Measurements from ENCODE around the gene CREB3. TPM values are rescaled to one million over a fixed set of nuclear protein-coding genes. Genes with fewer than 3 reads are reported as not detected.

Gene CREB3
- total RNA-seq, 1 donor from 2014 or later = 39.9 TPM

DNA sequence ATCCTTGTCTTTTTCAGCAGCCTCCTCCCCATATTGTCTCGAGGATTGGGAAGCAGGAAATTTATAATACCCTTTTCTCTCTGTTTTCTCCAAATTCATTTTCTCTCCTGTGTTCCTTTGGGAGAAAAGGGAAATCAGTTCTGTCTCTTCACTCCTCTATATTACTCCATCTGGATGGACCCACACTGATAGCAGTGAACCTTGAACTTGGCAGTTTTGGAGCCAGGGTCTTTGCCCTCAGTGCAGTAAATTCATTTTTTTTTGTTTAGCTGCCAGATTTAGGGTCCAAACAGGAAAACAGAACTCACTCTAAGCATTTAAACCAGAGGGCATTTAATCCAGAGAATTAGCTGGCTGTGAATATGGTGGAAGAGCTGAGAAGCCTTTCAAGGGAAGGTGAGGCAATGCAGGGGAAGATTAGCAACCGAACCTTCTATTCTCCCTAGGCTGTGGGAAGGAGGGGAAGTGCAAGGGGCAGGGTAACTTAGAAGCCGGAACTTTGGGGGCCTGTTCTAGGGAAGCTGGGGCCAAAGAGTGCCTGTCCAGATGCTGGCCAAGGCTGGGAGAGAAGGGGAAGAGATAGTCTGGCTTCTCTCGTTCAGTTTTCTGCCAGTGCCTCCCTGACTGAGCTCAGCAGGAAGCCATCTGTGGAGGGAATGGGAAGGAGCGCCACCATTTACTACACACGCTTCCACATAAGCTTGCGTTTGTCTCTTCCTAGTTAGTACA lies 42.6 kb downstream of the CREB3 start:
- peak in 1 of 2 donors; percentile 56 for DNase-seq (ENCODE audit: low read depth in 2 of 2)

DNA sequence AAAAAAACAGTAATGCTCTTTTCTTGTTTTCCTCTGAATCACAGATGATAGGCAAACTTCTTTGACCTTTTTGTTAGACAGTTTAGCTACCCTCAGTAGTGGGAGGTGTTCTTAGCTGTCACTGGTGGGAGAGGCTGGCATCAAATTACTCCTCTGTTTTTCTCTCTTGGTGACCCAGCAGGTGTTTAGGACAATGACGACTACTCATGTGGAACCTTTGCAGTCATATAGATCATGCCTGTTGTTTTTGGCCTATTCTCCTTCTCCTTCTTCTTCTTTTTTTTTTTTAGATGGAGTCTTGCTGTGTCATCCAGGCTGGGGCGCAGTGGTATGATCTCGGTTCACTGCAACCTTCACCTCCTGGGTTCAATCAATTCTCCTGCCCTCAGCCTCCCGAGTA lies 43.6 kb downstream of the CREB3 start:
- no peak for DNase-seq (ENCODE audit: low read depth in 2 of 2)

DNA sequence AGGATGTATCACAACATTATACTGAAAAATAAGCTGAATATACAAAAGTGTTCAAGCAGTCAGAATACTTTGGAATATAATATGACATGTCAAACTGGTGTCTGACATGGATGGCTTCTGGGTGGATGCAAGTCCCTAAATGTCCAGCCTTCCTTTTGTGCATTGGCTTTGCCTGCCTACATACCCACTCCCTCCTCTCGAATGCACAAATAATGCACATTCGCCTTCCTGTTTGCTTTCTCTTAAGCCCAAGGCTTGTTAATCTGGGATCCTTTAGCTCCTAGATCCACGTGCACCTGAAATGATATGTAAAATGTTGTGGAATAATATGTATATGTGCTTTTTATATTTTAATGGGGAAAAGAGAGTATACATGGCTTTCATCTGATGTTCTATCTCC lies 46.0 kb downstream of the CREB3 start:
- no peak for DNase-seq (ENCODE audit: low read depth in 2 of 2)

- DNase-seq (ENCODE audit: low read depth in 2 of 2) = no peak
Observed at GRCh38 chr9:35781066-35781465, 48.6 kb downstream of the CREB3 start.

GRCh38 chr9:35783418-35783817 lies 51.0 kb downstream of the CREB3 start:
- DNase-seq (ENCODE audit: low read depth in 2 of 2) = no peak

Other genes with a start within 250 kb of the CREB3 start
- gene RUSC2, start 242.6 kb upstream of the CREB3 start, total RNA-seq = 7.8 and 11.1 TPM in 2 replicates
- 3.1 and 5.8 TPM in 2 replicates for gene TESK1, start 127.4 kb upstream of the CREB3 start, total RNA-seq
- gene CD72, start 114.3 kb upstream of the CREB3 start, total RNA-seq = 0.13 TPM in 1 of 2 replicates, not detected in the other
- gene SIT1, start 81.7 kb upstream of the CREB3 start, total RNA-seq = not detected in 2 replicates
- gene RMRP, start 74.6 kb upstream of the CREB3 start, total RNA-seq = 194,626 and 272,621 TPM in 2 replicates
- gene CCDC107, start 74.4 kb upstream of the CREB3 start, total RNA-seq = 7.7 and 10.9 TPM in 2 replicates
- gene ARHGEF39, start 67.5 kb upstream of the CREB3 start, total RNA-seq = 0.51 and 1.0 TPM in 2 replicates
- gene CA9, start 58.7 kb upstream of the CREB3 start, total RNA-seq = 0.13 TPM in 2 replicates
- 4.4 and 6.2 TPM in 2 replicates for gene TPM2, start 42.7 kb upstream of the CREB3 start, total RNA-seq
- gene TLN1, start 471 bp upstream of the CREB3 start, total RNA-seq = 230 and 315 TPM in 2 replicates
- 66.6 and 78.1 TPM in 2 replicates for gene GBA2, start 16.6 kb downstream of the CREB3 start, total RNA-seq
- 9.0 and 11.3 TPM in 2 replicates for gene RGP1, start 16.6 kb downstream of the CREB3 start, total RNA-seq
- gene MSMP, start 21.6 kb downstream of the CREB3 start, total RNA-seq = 142 and 187 TPM in 2 replicates
- 1.1 and 1.5 TPM in 2 replicates for gene NPR2, start 58.9 kb downstream of the CREB3 start, total RNA-seq
- gene SPAG8, start 79.6 kb downstream of the CREB3 start, total RNA-seq = not detected in 2 replicates
- 4.4 and 9.9 TPM in 2 replicates for gene HINT2, start 82.4 kb downstream of the CREB3 start, total RNA-seq
- not detected in 2 replicates for gene FAM221B, start 96.1 kb downstream of the CREB3 start, total RNA-seq
- gene TMEM8B, start 96.6 kb downstream of the CREB3 start, total RNA-seq = 0.13 and 0.25 TPM in 2 replicates
- not detected in 2 replicates for gene OR13J1, start 137.7 kb downstream of the CREB3 start, total RNA-seq
- 2.6 and 3.3 TPM in 2 replicates for gene HRCT1, start 173.5 kb downstream of the CREB3 start, total RNA-seq
- 0.76 and 2.8 TPM in 2 replicates for gene SPAAR, start 176.8 kb downstream of the CREB3 start, total RNA-seq
- not detected in 2 replicates for gene OR2S2, start 225.5 kb downstream of the CREB3 start, total RNA-seq